IPS-15b (cell line): ENCODE data around the gene SLC19A3.
"Not testable (repeated sequence)": the region's sequence is repeated elsewhere in the genome, so short reads cannot be mapped to it uniquely, and the experiment has no call there.

Experiments
- H3K27me3 ChIP-seq: one replicate; pipeline ENCODE4 v1.6.1; 2013; ENCODE audit warnings: low read length; ENCODE audit not compliant: control insufficient read depth, insufficient read depth
- H3K36me3 ChIP-seq: one replicate; pipeline ENCODE4 v1.6.1; 2013; ENCODE audit warnings: low read length; ENCODE audit not compliant: control insufficient read depth, insufficient read depth
- H3K4me1 ChIP-seq: one replicate; pipeline ENCODE4 v1.6.1; 2013; ENCODE audit warnings: mild to moderate bottlenecking, low read length; ENCODE audit not compliant: control insufficient read depth, insufficient read depth
- H3K4me3 ChIP-seq: one replicate; pipeline ENCODE4 v1.5.1; 2013; ENCODE audit warnings: low read depth, low read length
- H3K9ac ChIP-seq: one replicate; pipeline ENCODE4 v1.6.1; 2013; ENCODE audit warnings: low read depth, mild to moderate bottlenecking, low read length
- H3K9me3 ChIP-seq: one replicate; pipeline ENCODE4 v1.6.1; 2013; ENCODE audit warnings: mild to moderate bottlenecking, low read length; ENCODE audit not compliant: control insufficient read depth, insufficient read depth

The SLC19A3 gene

DNA sequence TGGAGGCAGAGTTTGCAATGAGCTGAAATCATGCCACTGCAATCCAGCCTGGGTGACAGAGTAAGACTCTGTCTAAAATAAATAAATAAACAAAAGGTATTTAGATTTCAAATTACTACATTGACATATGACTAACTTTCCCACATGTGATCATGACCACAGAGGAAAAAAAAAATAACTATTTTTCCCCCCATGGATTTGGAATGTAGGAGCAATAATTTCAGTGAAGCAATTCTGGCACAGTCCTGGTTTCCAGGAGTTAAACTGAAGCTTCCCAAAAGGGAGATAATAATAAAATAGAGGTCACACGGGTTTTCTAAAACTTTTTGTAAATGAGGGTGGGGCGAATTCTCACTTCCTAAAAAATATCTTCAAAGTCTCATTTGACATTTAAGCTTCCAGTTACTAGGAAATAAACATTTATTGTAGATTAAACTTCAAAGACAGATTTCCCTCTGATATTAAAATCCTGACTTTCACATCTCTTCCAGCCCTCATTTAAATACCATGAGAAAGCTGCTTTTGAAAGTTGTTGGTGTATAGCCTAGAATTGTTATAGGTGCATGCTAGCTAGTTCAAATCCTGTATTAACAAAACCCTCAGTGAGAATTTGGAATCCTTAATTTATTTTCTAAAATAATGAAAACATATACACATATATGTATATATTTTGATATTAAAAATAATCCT, 20.7 kb downstream of the SLC19A3 start:
- H3K4me3 ChIP-seq, result no peak overlapping the region
- no peaks in the 10 kb centered on the region for H3K36me3 ChIP-seq
- no peaks in the 10 kb centered on the region for H3K4me1 ChIP-seq
- H3K9ac ChIP-seq, result no peak overlapping the region
- H3K9me3 ChIP-seq, result no peaks in the 10 kb centered on the region
- H3K27me3 ChIP-seq, result no peaks in the 10 kb centered on the region

- Histone ChIP-seq H3K27me3 (no peaks in the 10 kb centered on the region), H3K9me3 (no peaks in the 10 kb centered on the region), H3K9ac (no peak overlapping the region), H3K36me3 (peaks cover 3% of the 10 kb centered on the region), H3K4me3 (no peak overlapping the region), H3K4me1 (no peaks in the 10 kb centered on the region)
Measured at GRCh38 chr2:227687189-227687588, 30.6 kb downstream of the SLC19A3 start.

DNA sequence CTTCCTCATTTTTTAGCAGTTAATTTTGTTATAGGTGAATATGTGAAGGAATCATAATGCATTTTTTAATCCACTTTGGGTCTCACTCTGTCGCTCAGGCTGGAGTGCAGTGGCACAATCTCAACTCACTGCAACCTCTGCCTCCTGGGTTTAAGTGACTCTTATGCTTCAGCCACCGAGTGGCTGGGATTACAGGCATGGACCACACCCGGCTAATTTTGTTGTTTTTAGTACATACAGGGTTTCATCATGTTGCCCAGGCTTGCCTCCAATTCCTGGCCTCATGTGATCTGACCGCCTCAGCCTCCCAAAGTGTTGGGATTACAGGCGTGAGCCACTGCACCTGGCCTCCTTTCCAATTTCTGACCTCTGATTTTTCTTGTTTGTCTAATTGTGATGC, 33.6 kb downstream of the SLC19A3 start:
- Histone ChIP-seq H3K9me3 (no peaks in the 10 kb centered on the region), H3K9ac (no peak overlapping the region), H3K4me3 (no peak overlapping the region), H3K27me3 (no peaks in the 10 kb centered on the region), H3K4me1 (no peaks in the 10 kb centered on the region), H3K36me3 (peaks cover 3% of the 10 kb centered on the region)

DNA sequence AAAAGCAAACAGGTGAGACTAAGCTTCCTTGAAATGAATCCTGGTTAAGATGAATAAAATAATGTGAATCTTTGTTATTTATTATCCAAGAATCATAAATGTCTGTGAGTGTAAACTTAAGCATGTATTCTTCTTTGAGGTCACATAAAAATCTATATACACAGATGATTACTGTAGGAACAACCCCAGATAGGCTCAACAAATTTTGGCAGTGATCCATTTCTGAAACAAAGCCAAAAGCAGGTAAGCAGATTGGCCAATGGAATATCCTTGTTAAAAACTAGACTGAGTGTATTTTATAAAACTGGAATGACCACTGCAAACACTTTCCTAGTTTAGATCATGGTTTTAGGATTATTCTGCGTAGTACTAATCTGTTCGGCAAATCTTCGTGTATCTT, 39.9 kb downstream of the SLC19A3 start:
- H3K9me3 ChIP-seq, result no peaks in the 10 kb centered on the region
- no peak overlapping the region for H3K9ac ChIP-seq
- H3K27me3 ChIP-seq, result no peaks in the 10 kb centered on the region

GRCh38 chr2:227674485-227674884, 43.3 kb downstream of the SLC19A3 start:
- H3K4me3 ChIP-seq, result no peak overlapping the region

More for the DNA sequence above, 39.9 kb downstream of the SLC19A3 start:
- Histone ChIP-seq H3K4me3 (no peak overlapping the region), H3K4me1 (no peaks in the 10 kb centered on the region), H3K36me3 (no peaks in the 10 kb centered on the region)

DNA sequence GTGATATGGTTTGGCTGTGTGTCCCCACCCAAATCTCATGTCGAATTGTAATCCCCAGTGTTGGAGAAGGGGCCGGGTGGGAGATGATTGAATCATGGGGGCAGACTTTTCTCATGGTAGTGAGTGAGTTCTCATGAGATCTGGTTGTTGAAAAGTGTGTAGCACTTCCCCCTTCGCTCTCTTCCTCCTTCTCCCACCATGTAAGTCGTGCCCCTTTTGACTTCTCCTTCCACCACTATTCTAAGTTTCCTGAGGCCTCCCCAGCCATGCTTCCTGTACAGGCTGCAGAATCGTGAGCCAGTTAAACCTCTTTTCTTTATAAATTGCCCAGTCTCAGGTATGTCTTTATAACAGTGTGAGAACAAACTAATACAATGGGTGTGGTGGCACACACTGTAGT, 44.2 kb downstream of the SLC19A3 start:
- H3K4me1 ChIP-seq, H3K27me3 ChIP-seq, H3K4me3 ChIP-seq, H3K9me3 ChIP-seq, H3K36me3 ChIP-seq, H3K9ac ChIP-seq: not testable (repeated sequence)

More at GRCh38 chr2:227674485-227674884, 43.3 kb downstream of the SLC19A3 start:
- H3K27me3 ChIP-seq, result no peaks in the 10 kb centered on the region
- no peaks in the 10 kb centered on the region for H3K9me3 ChIP-seq
- no peaks in the 10 kb centered on the region for H3K36me3 ChIP-seq
- no peaks in the 10 kb centered on the region for H3K4me1 ChIP-seq
- H3K9ac ChIP-seq, result no peak overlapping the region

GRCh38 chr2:227671170-227671905, 46.5 kb downstream of the SLC19A3 start:
- Histone ChIP-seq H3K4me3 (no peak overlapping the region), H3K27me3 (no peaks in the 10 kb centered on the region), H3K4me1 (no peaks in the 10 kb centered on the region), H3K36me3 (no peaks in the 10 kb centered on the region), H3K9ac (no peak overlapping the region), H3K9me3 (no peaks in the 10 kb centered on the region)

GRCh38 chr2:227666631-227667170, 51.1 kb downstream of the SLC19A3 start, which contains the start of gene SCYGR5:
Gene SCYGR5, plus strand, starts transcription at chr2:227666804. Its CDS starts 0 bp downstream, at chr2:227666804.
- H3K9ac ChIP-seq, H3K4me1 ChIP-seq, H3K4me3 ChIP-seq, H3K36me3 ChIP-seq, H3K27me3 ChIP-seq, H3K9me3 ChIP-seq: not testable (repeated sequence)

- Histone ChIP-seq H3K4me1 (peaks cover 12% of the 10 kb centered on the region), H3K9me3 (no peaks in the 10 kb centered on the region), H3K9ac (no peak overlapping the region), H3K27me3 (no peaks in the 10 kb centered on the region), H3K36me3 (no peaks in the 10 kb centered on the region), H3K4me3 (no peak overlapping the region)
Measured at GRCh38 chr2:227665189-227665940, 52.5 kb downstream of the SLC19A3 start.

- Histone ChIP-seq H3K9me3 (no peaks in the 10 kb centered on the region), H3K27me3 (no peaks in the 10 kb centered on the region), H3K9ac (peak overlapping the region; percentile 42), H3K4me3 (no peak overlapping the region), H3K4me1 (peaks cover 12% of the 10 kb centered on the region), H3K36me3 (no peaks in the 10 kb centered on the region)
Measured at GRCh38 chr2:227661827-227662226, 56.0 kb downstream of the SLC19A3 start.

DNA sequence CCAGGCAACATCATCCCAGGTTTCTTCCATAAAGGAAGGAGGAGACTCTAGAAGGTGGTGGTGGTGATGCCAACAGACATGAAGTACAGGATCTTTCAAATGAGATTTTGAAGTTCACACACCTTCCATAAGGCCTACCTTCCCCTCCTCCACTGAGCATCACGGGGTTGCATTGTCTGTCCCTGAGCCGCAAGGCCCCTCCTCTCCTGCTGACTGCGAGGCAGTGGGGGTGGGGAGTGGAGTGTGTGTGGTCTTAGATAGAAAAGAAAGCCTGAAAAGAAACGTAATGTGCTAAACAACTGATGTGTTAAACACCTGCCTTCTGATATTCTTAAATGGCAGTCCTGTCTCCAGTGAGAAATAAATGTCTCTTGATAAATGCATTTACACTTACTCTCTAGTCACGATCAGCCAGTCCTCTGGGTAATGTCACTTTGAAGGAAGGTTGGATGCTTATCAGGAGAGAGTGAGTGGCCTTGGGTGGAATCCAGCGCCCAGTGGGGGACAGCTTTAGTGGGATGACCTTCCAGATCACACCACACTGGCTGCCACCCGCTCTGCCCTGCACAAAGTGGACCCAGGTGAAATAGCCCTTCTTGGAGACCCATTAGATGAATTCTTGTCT, 56.7 kb downstream of the SLC19A3 start:
- peak overlapping the region; percentile 6 for H3K4me3 ChIP-seq
- no peak overlapping the region for H3K9ac ChIP-seq
- H3K27me3 ChIP-seq, result no peaks in the 10 kb centered on the region
- H3K4me1 ChIP-seq, result peaks cover 12% of the 10 kb centered on the region
- no peaks in the 10 kb centered on the region for H3K9me3 ChIP-seq
- H3K36me3 ChIP-seq, result no peaks in the 10 kb centered on the region
